Activated CD4-positive, alpha-beta T cell treated with anti-CD3 and anti-CD28 coated beads, Interleukin-2, amount 50 U/mL, for 24 hours (primary cell): ENCODE data around the gene TMEM196.

Source experiments
- DNase-seq, 2 donors: peaks; one replicate each; pipeline ENCODE4 v3.0.0-alpha.2; 2020; ENCODE audit warnings: low read depth in 1 of 2, low spot score in 1 of 2

The TMEM196 gene

DNA sequence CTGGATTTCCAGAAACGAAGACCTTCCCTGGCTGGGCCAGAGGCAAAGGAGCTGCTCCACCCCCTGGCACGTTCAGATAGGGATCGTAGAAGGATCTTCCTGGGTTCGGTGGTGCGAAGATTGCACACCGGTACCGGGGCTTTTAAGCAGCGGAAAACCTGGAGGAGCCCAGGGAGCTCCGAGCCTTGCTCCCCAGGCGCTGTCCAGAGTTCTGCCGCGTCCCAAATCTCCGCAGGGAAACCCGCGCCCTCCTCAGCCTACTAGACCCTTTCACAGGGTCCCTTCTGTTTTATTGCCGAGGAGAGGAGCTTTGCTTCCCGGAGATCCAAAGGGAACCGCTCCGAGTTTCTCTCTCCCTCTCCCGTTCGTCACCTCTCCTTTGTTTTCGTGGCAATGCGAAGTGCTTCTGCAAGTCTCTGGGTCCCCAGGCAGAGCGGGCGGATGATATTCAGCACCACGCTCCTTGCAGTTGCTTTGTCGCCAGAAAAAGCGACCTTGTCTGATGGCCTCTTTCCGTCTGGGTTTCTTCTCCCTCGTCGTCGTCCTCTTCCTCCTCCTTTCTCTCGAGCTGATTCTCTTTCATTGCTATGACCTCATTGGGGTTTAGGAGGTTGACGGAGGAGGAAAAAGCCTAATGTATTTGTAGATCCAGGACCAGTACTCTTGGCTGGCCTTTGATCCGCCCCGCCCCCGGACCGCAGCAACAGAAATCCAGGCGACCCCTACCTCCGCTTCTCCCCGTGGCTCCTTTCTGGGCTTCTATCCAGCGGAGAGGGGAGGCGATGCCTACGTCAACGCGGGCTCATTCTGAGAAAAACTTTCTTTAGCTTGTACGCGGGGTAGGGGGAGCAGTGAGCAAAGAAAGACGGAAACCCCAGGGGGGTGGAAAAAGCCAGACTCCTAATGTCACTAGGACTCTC, at the start of gene TMEM196:
Gene TMEM196 (minus strand): TSS at position 777 of the 920 bp plus-strand sequence. CDS start 921 bp downstream, outside the sequence.
- DNase-seq, result no peak

DNA sequence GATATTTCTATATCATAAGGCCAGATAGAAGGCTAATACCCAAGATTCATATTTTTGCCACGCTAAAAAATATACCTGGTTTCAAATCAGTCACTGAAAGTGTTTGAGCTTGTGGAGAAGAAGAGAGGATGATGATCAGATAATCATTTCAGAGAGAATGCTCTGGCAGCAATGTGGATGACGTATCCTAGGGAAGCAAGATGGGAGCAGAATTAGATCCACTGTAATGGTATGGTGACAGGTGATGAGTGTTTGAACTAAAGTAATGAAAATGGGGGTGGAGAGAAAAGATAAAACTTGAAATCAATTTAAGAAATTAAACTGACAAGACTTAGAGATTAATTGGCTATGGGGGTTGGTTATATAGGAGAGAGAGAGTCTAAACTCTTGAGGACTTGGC, 42.7 kb upstream of the TMEM196 start:
- no peak for DNase-seq

DNA sequence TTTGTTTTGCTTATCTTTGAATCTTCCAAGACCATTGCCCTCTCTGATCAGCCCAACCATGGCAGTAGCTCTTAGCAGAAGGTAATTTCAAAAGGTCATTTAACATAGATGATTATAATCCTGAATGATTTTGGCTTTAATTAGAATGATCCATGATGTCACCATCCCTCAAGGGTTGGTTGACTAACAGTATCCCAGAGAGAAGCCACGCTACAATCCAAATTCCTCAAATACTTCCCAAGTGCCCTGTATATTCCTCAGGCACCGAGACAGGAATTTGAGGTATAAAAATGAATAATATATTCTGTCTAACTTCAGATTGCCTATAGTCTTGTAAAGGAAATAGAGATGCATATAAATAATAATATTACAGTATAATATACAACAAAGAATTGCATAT, 42.1 kb upstream of the TMEM196 start:
- no peak for DNase-seq

GRCh38 chr7:19814776-19815175, 41.4 kb upstream of the TMEM196 start:
- DNase-seq, result no peak

GRCh38 chr7:19811386-19811785, 38.0 kb upstream of the TMEM196 start:
- DNase-seq, result no peak

GRCh38 chr7:19798986-19799385, 25.6 kb upstream of the TMEM196 start:
- DNase-seq, result no peak

DNA sequence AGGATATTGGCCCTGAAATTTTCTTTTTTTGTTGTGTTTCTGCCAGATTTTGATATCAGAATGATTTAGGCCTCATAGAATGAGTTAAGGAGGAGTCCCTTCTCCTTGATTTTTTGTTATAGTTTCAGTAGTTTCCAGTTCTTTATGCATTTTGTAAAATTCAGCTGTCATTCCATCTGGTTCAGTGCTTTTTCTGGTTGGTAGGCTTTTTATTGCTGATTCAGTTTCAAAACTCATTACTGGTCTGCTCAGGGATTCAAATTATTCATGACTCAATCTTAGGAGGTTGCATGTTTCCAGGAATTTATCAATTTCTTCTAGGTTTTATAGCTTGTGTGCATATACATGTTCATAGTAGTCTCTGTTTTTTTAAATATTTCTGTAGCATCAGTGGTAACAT, 10.1 kb upstream of the TMEM196 start:
- no peak for DNase-seq

- no peak for DNase-seq
These were observed 3.6 kb upstream of the TMEM196 start for GRCh38 chr7:19776981-19777380.

DNA sequence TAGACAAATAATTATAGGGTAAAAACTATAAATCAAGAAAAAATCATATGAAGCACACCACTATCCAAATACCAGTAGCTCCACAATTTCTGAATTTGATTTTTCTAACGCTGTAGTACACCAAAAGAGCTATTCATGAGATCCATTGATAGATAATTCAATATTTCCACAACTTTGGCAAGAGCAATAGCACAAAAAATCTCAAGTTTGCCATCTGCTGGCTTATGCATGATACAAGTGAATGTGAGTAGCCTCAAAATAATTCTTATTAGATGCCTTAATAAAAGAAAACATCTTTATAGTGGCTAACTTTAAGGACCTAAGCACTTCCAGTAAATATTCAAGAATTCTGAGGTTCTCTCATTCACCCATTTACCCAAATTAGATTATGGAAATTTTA, 2.2 kb upstream of the TMEM196 start:
- no peak for DNase-seq

DNA sequence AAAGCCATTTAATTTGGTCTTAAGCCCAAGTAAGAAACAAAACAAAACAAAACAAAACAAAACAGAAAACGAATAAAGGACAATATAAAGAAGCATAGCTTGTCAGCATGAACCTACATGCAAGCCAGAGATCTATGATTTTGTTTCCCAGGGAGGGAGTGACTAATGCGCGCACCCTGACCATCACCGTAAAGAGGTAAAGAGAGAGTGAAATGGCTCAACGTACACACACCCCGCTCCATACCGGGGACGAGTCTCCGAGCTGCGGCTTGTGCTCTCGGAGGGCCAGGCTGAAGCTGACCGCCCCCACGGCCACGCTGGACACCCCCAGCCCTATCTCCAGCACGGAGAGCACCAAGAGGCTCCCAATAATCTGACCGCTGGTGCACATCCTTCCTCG, 1.1 kb downstream of the TMEM196 start:
- no peak for DNase-seq

- DNase-seq, result no peak
These were observed 10.8 kb downstream of the TMEM196 start for GRCh38 chr7:19762631-19763030.

DNA sequence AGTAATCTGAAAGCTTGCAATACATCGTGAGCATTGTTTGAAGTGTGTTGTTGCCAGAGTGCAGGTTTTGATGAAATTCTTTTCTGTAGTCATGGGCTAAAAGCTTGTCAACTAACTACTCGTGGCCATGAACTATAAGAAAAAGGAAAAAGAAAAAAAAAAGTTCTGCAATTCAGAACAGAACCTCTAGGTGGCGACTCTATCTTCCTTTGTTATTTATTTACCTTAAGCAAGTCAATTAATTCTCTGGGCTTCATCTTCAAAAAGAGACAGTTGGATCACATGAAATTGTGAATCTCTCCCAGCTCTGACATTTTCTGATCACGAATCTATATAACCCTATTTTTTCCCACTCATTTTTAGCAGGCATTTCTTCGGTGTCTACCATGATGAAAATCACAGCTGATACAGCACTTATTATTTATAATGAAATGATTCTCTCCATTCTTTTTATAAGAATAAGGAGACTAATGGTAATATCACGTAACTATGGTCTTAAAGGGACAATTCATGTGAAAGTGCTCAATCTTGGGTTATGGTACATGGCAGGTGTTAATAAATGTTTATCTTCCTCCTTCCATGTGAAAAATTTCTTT, 18.8 kb downstream of the TMEM196 start:
- DNase-seq, result no peak

DNA sequence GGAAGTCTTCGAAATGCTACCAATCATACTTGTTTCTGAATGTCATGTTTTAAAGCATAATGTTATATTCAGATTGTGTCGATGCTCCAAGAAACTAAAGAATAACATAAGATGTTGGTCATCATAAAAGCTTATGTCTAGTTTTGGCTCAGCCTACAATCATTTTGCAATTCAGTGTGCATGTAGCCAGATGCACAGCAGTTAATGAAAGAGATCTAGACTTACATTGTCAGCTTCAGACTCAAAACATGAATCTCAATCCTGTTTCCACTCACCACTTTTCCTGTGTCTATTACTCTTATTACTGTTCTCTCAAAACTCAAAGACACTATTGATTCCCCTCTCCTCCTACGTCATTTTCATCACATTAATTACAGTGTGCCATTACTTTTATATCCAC, 21.4 kb downstream of the TMEM196 start:
- DNase-seq, result no peak

DNA sequence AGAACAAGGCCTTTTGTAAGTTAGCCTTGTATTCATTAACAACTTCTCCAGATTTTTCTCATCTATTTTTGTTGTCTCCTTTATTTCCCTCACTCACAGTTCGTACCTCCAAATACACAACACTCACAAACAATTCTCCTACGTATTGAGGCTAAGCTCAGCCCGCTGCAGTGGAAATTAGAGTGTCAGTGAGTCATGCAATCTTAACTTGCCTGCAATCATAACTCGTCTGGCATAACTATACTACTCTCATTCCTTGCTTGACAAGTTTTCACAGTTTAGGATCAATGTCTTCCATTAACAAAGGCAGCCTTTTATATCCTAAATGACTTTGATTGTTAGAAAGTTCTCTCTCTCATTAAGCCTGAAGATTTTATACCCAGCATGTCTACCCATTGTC, 23.8 kb downstream of the TMEM196 start:
- no peak for DNase-seq

GRCh38 chr7:19747740-19748339, 25.6 kb downstream of the TMEM196 start:
- no peak for DNase-seq

DNA sequence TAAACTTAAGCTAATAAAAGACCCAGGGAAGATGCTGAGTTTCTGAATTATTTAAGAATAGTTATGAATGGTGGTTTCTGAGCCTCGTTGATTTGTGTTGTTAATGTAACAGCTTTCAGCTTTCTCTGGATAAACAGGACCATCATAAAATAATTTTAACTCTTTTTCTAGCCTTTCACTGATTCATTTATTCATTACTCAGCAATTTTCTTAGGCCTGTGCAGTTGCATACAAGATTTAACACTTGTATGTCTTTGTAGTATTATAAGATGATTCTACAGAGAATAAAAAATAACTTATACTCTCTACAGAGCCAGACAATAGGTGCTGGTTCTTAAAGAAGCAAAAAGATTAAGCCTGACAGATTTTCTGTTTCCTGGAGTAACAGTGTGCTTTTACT, 29.3 kb downstream of the TMEM196 start:
- DNase-seq, result no peak

DNA sequence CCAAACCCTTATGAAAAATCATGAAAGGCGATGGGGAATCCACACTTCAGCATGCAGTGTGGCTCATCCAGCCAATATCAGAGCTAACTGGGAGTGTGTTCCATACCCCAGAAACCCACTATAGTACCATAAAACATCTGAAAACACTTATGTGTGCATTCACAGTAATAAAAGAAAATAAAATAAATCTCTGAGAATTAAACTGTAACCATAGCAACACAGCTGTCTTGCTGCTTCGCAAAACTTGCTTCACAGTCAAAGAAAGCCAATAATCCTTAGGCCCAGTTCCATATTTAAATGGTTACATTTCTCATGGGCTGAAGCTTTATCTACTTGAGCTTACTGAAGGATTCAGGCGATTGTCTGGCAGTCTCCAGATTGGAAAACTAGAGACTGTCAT, 44.7 kb downstream of the TMEM196 start:
- DNase-seq, result no peak

DNA sequence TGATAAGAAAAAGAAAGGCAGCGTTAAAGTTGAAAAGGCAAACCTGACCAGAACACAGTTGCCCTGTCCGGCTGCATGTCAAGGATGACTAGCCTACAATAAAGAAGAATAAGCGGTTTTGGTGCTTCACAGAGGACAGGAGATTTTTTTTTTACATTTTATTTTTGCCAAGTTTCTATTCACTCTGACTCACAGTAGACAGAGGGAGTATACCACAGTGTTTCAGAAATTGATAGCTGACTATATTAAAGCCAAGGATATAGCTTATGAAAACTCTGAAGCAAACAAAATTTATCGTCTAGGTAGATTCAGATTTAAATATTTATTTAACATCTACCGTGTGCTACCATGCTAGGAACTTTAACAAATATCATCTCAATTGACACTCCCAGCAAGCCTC, 47.6 kb downstream of the TMEM196 start:
- DNase-seq, result no peak

GRCh38 chr7:19715499-19715898, 57.9 kb downstream of the TMEM196 start:
- no peak for DNase-seq

DNA sequence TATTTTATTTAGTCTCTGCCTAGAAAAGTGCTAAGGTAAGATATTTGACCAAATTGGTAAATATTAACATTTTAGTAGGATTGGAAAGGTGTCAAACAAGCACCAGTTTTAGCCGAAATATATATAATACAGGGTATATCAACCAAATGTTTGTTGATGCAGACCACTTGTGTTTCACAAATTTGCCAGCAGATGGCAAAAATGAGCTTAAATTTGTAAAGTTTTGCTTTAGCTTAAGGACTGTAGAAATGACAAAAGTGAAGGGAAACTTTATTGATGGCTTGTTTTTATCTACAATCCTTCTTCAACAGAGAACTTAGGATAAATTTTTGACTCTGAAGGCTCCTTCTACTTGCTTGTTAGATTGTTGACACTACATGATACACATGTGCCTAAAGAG, 59.7 kb downstream of the TMEM196 start:
- peak in 1 of 2 donors; percentile 35 for DNase-seq

GRCh38 chr7:19709249-19709578, 64.2 kb downstream of the TMEM196 start:
- no peak for DNase-seq
